HG03097 (cell line): ENCODE data around the gene ROPN1.
A peak's percentile ranks its signal among the peaks of the same experiment; 100 is the strongest.
"Not testable (repeated sequence)": the region's sequence is repeated elsewhere in the genome, so short reads cannot be mapped to it uniquely, and the experiment has no call there.

Source experiments
- ATAC-seq: cut with Tn5 transposase; IDR thresholded peaks from one replicate; pipeline ENCODE4 v1.9.1; 2021; ENCODE audit not compliant: unreplicated experiment, low FRiP score

Gene ROPN1

GRCh38 chr3:123991730-123992588, at the start of gene ROPN1:
ROPN1 (minus strand) TSS chr3:123992124; CDS start chr3:123980481, 11,643 bp downstream.
- not testable (repeated sequence) for ATAC-seq

GRCh38 chr3:124041553-124041952, 49.6 kb upstream of the ROPN1 start:
- no peak for ATAC-seq

DNA sequence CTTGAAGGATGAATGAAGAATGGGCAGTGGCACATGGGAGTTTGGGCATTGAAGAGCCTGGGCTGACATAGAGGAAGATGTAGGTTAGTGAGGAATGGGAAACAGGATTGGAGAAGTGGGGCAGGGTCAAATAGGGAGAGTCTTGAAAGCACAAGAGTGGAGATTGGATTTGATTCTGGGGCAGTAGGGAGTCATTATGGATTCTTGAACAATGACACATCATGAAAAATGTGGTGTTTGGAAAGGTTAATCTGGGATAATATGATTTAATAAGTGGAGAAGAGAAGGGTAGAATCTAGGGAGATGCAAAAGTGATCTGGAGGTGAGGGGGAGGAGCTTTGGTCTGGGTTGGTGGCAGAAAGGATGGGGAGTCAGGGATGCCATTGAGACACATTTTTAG, 45.4 kb upstream of the ROPN1 start:
- no peak for ATAC-seq

- ATAC-seq: not testable (repeated sequence)
Observed at GRCh38 chr3:124036214-124036613, 44.3 kb upstream of the ROPN1 start.

- ATAC-seq: no peak
Observed at GRCh38 chr3:124035463-124036121, 43.7 kb upstream of the ROPN1 start.

- no peak for ATAC-seq
Observed at GRCh38 chr3:124034844-124035152, 42.9 kb upstream of the ROPN1 start.

DNA sequence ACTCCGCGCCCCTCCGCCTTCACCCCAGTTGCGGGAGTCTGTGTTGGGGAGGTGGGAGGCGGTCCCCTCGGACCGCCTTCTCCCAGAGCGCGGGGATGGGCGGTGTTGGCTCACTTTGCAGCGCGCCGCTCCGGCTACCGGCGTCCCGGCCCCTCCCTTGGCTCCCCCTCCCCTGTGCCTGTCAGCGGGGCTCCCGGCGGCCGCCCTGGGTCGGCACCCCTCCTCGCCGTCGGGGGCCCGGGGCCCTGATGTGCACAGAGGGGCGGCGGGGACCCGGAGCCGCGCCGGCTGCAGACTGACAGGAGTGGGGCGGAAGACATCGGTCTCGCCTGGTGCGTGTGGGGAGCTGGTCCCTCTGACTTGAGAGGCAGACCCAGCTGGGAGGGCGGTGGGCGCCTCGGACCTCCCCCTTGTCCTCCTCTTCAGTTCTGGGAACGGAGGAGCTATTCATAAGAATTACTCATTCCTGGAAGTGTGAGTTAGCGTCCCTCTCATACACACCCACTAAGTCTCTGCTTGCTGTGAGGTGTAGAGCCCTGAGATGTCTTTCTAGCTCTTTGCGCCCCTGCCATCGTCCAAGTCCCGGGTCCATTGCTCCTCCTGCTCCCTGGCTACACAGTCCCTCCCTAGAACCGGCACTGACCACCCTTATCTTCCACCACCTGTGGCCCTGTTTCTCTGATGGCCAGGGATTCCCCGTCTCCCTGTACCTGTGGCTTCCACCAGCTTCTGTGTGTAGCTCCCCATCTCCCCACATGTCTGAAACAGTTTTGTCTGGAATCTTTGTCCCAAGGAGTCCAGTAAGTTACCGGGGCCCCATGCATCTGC, 42.3 kb upstream of the ROPN1 start:
- no peak for ATAC-seq

- no peak for ATAC-seq
Observed at GRCh38 chr3:124033360-124034015, 41.6 kb upstream of the ROPN1 start, which contains the start of gene KALRN. KALRN (plus strand) TSS chr3:124033369.

GRCh38 chr3:124032881-124033359, 41.0 kb upstream of the ROPN1 start:
- peak; percentile 80 for ATAC-seq

- no peak for ATAC-seq
Observed at GRCh38 chr3:124032311-124032880, 40.5 kb upstream of the ROPN1 start.

DNA sequence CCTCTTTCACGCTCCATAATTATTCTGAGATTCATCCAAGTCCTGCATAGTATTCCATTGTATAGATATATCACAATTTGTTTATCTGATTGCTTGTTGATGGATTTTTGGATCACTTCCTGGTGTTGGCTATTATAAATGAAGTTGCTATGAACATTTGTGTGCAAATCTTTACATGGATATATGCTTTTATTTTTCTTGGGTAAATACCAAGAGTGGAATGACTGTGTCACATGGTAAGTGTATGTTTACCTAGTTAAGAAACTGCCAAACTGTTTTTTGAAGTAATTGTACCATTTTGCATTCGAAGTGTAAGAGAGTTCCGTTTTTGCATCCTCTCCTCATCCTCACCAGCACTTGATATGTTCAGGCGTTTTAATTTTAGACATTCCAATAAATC, 34.6 kb upstream of the ROPN1 start:
- no peak for ATAC-seq

DNA sequence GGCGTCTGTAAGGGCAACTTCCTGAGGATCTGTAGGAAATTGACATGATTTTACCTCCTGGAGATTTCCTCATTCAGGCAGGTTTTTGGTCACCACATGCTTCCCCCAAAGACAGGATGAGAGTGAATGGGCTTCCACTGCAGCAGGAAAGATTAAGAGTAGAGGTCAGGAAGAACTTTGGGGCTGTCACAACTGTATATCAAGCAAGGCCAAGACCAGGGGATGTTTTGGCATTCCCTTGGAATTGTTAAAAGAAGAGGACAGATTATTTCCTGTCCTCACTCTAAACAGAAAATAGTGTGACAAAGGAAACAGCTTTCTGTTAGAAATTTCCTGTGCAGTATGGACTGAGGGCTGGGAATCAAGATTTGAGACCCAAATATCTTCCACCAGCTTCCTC, 31.6 kb upstream of the ROPN1 start:
- not testable (repeated sequence) for ATAC-seq

DNA sequence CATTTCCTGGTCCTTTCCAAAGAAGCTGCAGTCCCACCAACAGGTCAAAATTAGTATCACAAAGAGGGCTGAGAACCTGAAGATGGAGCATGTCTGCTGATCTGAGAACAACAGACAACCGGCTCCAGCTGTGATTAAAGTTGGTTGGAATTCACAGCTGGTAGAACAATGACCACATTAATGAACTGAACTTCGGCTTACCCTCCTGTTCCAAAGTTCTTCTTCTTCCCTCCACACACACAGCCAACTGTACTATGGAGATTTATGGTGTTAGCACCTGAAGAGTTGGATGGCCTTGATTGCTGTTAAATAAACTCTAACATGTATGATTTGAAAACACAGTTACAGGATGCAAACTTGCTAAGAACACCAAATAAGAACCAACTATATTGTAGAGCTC, 27.4 kb upstream of the ROPN1 start:
- no peak for ATAC-seq

- ATAC-seq: not testable (repeated sequence)
Observed at GRCh38 chr3:124017502-124017901, 25.6 kb upstream of the ROPN1 start.

- ATAC-seq: not testable (repeated sequence)
Observed at GRCh38 chr3:124016483-124016882, 24.6 kb upstream of the ROPN1 start.

GRCh38 chr3:124014366-124014942, 22.5 kb upstream of the ROPN1 start:
- ATAC-seq: no peak

DNA sequence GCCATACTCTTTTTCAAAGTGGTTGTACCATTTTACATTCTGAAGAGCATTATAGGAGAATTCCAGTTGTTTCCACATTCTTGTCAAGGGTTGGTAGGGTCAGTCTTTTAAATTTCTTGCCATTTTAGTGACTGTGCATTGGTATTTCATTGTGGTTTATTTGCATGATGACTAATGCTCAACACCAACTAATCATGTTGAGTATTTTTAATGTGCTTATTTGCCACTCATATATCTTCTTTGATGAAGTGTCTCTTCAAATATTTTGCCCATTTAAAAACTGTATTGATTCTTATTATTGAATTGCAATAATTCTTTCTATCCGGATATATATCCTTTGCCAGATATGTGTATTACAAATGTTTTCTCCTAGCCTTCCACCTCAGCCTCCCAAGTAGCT, 16.4 kb upstream of the ROPN1 start:
- ATAC-seq: not testable (repeated sequence)

- ATAC-seq: no peak
Observed at GRCh38 chr3:124007186-124007585, 15.3 kb upstream of the ROPN1 start.

DNA sequence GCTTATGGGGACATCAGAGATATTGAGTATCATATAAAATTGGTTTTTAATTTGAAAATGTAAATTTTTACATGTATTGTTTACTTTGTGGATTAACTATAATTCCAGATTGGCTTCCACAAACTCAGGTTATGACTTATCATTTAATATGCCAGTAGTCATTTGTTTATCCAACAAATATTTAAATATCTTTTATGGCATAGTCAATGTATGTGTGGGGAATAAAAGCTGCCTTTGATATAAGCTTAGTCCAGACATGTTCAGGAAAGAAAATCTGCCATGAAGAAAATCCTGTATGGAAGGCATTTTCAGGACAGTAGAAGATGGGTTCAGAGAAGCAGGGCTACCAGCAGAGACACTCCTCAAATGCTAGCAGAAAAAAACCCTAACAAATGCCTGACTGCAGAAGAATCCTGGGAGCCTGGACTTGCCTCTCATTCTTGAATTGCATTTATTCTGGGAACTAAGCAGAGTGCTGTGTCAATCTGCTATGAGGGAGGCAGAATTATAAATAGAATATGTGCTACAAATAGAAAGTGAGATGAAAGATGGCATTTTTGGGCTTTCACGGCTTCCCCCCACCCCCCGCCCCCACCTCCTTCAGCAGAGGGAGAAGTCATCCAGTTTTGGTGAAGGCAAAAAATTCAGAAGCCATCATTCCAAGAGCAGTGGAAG, 10.6 kb upstream of the ROPN1 start:
- ATAC-seq: not testable (repeated sequence)
